ENCODE data around the gene BUD31. TPM values are rescaled to one million over a fixed set of nuclear protein-coding genes. Genes with fewer than 3 reads are reported as not detected.

BUD31 gene
- total RNA-seq, 1 experiment from 2014 or later, result 154 TPM

GRCh38 chr7:99418260-99418659, 9.5 kb downstream of the BUD31 start:
- CTCF ChIA-PET, result no interaction called here
- H3K9ac ChIP-seq (ENCODE audit: low read length), result no peak overlapping the region
- no peaks in the 10 kb centered on the region for H3K27me3 ChIP-seq (ENCODE audit: insufficient read depth, low read length)
- no TSS peak for BruUV-seq (replicated peaks)
- H4K20me1 ChIP-seq (ENCODE audit: insufficient read depth), result no peaks in the 10 kb centered on the region
- no peak overlapping the region for H3K27ac ChIP-seq (ENCODE audit: low read depth, low read length)
- RAD21 ChIA-PET (ENCODE audit: low non-redundant PET in 1 of 2, low total read pairs in 2 of 2, uncharacterized antibody in 2 of 2, unreplicated experiment in 2 of 2), result no interaction called here
- H3K36me3 ChIP-seq (ENCODE audit: control insufficient read depth in 1 of 2, insufficient read depth in 2 of 2, low read length in 2 of 2), result peaks cover 42 to 56% of the 10 kb centered on the region in 2 experiments
- intact Hi-C loops (cut with micrococcal nuclease), result no loop called here
- no peak overlapping the region for H3K4me3 ChIP-seq (replicated peaks in 1 of 2; ENCODE audit: low read depth in 1 of 2, low read length in 2 of 2)
- H3K9me2 ChIP-seq (ENCODE audit: insufficient read depth), result no peaks in the 10 kb centered on the region
- H3K9me3 ChIP-seq (ENCODE audit: control insufficient read depth in 1 of 2, insufficient read depth in 1 of 2, low read depth in 1 of 2, low read length in 2 of 2), result no peaks in the 10 kb centered on the region
- POLR2A ChIA-PET, result no interaction called here
- H3K4me1 ChIP-seq (ENCODE audit: control insufficient read depth in 1 of 2, insufficient read depth in 2 of 2, low read length in 2 of 2), result no peaks in the 10 kb centered on the region
- DNase-seq (ENCODE audit: low read depth, low spot score) (no peak), ATAC-seq (no peak)
- H3K4me2 ChIP-seq (ENCODE audit: low read length), result no peak overlapping the region
- TF ChIP-seq POLR2A (IDR thresholded peaks at IDR 0.05; ENCODE audit: borderline replicate concordance, extremely low read depth, insufficient read depth, insufficient read length) (no peak), EGR1 (IDR thresholded peaks at IDR 0.05; ENCODE audit: low read depth) (no peak), POLR2AphosphoS5 (IDR thresholded peaks at IDR 0.05; ENCODE audit: low read depth, low read length) (no peak), MAX (IDR thresholded peaks at IDR 0.05) (no peak), JUND (IDR thresholded peaks at IDR 0.05) (no peak), ZBTB33 (IDR thresholded peaks at IDR 0.05; ENCODE audit: extremely low read depth, insufficient replicate concordance, low read length) (no peak), YY1 (IDR thresholded peaks at IDR 0.05; ENCODE audit: extremely low read depth, insufficient replicate concordance, low read depth, low read length) (no peak), ZFX (IDR thresholded peaks at IDR 0.05) (no peak), EZH2 (IDR thresholded peaks at IDR 0.05) (no peak), FOSL1 (IDR thresholded peaks at IDR 0.05; ENCODE audit: low read depth) (no peak), SIN3A (IDR thresholded peaks at IDR 0.05; ENCODE audit: low read depth) (no peak), ATF3 (IDR thresholded peaks at IDR 0.05) (no peak), REST (IDR thresholded peaks at IDR 0.05; ENCODE audit: low read depth) (no peak), ZNF274 (IDR thresholded peaks at IDR 0.05; ENCODE audit: low read depth, low read length) (no peak), EZH2phosphoT487 (IDR thresholded peaks at IDR 0.05; ENCODE audit: borderline replicate concordance) (no peak)
- H3K79me2 ChIP-seq (ENCODE audit: insufficient read depth, low read length), result peaks cover 25% of the 10 kb centered on the region; the same call in 1 of the 2 replicates
- H2AFZ ChIP-seq (ENCODE audit: low read depth, low read length, poor library complexity, severe bottlenecking), result no peak overlapping the region

All from HCT116 (cell line).